GM20000 (cell line): ENCODE measurements around the gene FBXO48.
A peak's percentile ranks its signal among the peaks of the same experiment; 100 is the strongest.

ENCODE experiments used
- DNase-seq: peaks from one replicate; pipeline ENCODE4 v3.0.0; 2012; ENCODE audit warnings: low spot score
- CTCF ChIP-seq: IDR thresholded peaks from 2 replicates; pipeline ENCODE4 v1.5.1; 2012; ENCODE audit warnings: mild to moderate bottlenecking, control low read depth; ENCODE audit errors: extremely low read depth, missing control alignments

The FBXO48 gene

DNA sequence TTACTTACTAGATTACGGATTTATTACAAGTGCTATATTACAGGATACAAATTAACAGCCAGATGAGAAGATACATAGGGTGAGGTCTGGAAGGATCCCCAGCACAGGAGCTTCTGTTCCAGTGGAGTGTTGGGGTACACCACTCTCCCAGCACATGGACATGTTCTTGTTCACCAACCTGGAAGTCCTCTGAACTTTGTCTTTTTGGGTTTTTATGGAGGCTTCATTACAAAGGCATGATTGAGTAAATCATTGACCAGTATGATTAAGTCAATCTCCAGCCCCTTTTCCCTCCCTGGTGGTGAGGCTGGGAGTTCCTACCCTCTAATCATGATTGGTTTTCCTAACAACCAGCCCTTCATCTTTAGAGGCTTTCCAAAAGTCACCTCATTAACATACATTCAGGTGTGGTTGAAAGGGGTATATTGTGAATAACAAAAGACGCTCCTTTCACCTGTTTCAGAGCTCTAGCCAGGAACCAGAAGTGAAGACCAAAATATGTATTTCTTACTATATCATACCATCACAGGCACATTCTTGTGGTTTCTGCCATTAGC lies 38.6 kb upstream of the FBXO48 start:
- DNase-seq: no peak
- TF ChIP-seq CTCF: no peak

DNA sequence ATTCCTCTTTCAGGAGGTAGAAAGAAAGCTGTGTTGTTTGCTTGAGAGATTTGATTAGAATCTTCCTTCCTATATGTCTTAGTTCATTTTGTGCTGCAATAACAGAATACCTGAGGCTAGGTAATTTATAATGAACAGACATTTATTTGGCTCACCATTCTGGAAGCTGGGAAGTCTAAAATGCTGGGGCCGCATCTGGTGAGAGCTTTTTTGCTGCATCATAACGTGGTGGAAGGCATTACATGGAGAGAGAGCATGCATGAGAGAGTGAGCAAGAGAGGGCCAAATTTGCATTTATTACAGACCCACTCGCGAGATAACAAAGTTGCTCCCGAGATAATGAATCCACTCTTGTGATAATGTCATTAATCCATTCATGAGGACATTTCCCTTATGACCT lies 34.7 kb upstream of the FBXO48 start:
- no peak for TF ChIP-seq CTCF
- no peak for DNase-seq

DNA sequence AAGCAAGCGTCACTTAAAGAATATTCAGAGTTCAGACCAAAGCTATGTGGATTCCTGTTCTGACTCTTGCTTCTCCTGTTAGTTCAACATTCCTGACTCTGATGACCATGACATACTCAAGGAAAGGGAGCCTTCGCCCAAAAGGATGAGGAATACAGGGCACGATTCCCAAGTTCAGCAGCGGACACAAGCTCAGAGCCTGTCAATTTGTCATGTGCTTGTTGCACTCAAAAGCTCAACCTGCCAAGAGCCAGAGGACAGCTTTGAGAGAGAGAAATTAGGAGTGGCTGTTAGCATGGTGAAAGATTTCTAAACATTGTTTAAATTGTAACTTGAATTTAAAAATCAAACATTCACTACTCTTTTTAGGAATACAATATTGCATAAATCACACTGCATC lies 33.6 kb upstream of the FBXO48 start:
- TF ChIP-seq CTCF: no peak
- DNase-seq: no peak

DNA sequence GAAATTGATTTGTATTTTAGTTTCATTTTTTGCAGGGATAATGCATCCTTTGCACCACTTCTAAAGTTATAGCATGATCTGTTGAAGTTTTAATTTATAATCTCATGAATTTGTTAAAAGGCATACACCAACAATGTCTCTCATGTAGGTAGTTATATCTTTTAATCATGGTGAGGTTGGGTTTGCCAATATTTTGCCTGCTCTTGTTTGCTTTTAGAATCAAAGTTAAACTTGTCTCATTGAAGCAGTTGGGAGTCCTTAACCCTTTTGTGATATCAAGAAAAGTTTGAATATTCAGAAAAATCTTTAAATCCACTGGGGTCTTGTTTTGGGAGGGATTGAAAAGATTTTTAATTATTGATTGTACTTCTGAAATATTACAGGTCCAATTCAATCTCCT lies 32.0 kb upstream of the FBXO48 start:
- no peak for DNase-seq
- no peak for TF ChIP-seq CTCF

GRCh38 chr2:68491582-68491981 lies 24.5 kb upstream of the FBXO48 start:
- no peak for DNase-seq

DNA sequence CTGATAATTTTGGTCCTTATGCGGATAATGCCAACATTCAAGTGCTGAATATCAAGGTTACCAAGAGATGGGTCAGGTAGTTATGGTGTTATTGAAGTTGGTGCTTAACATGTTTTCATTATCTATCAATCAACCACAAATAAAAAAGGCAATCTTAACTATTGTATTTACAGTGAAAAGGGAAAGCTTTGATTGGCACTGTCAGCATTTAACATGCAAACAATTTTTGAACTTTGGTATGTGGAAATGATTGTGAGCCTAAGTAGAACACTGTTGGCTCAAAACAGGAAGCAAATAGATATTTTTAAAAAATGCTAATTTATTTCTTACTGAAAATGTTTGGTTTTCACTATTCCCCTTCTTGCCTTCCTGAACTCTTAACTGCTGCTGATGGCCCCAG lies 22.2 kb upstream of the FBXO48 start:
- no peak for DNase-seq
- TF ChIP-seq CTCF: no peak

More at GRCh38 chr2:68491582-68491981, 24.5 kb upstream of the FBXO48 start:
- TF ChIP-seq CTCF: no peak

DNA sequence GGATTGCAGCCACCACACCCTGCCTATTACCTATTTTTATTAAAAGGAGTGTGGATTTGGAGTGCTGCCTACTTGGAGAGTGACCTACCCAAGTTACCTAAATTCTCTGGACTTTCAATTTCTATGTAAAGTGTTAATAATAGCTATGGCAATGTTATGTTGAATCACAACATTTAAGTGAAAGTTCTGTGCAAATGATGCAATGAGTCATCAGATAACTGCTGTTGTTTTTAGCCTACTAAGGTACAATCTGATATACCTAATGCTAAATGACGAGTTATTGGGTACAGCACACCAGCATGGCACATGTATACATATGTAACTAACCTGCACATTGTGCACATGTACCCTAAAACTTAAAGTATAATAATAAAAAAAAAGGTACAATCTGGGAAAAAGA lies 21.5 kb upstream of the FBXO48 start:
- peak; percentile 23 for DNase-seq

- DNase-seq: peak; percentile 29
- no peak for TF ChIP-seq CTCF
Measured at GRCh38 chr2:68487773-68488355, 20.8 kb upstream of the FBXO48 start.
